ENCODE data around the gene MEGF6.

DNA sequence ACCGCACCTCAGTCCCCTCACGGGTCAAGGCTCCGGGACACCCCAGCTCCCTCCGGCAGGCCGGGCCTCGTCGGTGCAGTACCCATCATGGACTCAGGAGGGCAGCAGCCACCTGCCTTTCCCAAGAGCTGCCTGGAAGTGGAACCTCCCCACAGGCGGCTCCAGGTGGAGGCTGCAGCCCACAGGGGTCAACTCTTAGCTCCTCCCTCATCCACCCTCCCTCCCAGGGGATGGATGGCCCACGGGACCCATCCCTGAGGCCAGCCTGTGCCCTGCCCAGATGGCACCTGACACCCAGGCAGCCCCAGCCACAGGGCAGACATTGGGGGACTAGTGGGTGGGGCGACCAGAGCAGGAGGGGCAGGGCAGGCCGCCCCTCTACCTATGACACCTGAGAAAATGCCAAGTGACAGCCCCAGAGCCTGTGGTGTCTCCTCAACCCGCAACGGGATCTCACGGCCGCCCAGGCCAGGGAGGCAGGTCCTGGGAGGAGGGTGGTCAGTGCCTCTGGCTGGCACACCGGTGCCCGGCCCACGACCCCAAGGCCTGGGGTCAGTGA, 158.0 kb downstream of the MEGF6 start:
- TF ChIP-seq POLR2A (IDR thresholded peaks at IDR 0.05; ENCODE audit: low read depth, low read length) (no peak), JUN (IDR thresholded peaks at IDR 0.05; ENCODE audit: borderline replicate concordance, insufficient read depth, insufficient read length, low read depth) (no peak), POLR2AphosphoS5 (IDR thresholded peaks at IDR 0.05; ENCODE audit: insufficient read depth, low read depth, low read length) (no peak), EZH2 (IDR thresholded peaks at IDR 0.05; ENCODE audit: borderline replicate concordance, low read depth, low read length, severe bottlenecking) (no peak), MYC (IDR thresholded peaks at IDR 0.05; ENCODE audit: low read depth, low read length) (no peak), GATA2 (IDR thresholded peaks at IDR 0.05; ENCODE audit: insufficient read depth, insufficient read length, low read depth, low read length) (no peak)
- TF ChIP-seq, protein P1, sequence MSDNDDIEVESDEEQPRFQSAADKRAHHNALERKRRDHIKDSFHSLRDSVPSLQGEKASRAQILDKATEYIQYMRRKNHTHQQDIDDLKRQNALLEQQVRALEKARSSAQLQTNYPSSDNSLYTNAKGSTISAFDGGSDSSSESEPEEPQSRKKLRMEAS (IDR thresholded peaks at IDR 0.05; ENCODE audit: insufficient read depth, insufficient read length): no peak
- TF ChIP-seq, protein P2, sequence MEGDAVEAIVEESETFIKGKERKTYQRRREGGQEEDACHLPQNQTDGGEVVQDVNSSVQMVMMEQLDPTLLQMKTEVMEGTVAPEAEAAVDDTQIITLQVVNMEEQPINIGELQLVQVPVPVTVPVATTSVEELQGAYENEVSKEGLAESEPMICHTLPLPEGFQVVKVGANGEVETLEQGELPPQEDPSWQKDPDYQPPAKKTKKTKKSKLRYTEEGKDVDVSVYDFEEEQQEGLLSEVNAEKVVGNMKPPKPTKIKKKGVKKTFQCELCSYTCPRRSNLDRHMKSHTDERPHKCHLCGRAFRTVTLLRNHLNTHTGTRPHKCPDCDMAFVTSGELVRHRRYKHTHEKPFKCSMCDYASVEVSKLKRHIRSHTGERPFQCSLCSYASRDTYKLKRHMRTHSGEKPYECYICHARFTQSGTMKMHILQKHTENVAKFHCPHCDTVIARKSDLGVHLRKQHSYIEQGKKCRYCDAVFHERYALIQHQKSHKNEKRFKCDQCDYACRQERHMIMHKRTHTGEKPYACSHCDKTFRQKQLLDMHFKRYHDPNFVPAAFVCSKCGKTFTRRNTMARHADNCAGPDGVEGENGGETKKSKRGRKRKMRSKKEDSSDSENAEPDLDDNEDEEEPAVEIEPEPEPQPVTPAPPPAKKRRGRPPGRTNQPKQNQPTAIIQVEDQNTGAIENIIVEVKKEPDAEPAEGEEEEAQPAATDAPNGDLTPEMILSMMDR (IDR thresholded peaks at IDR 0.05; ENCODE audit: extremely low read depth in 1 of 2, insufficient read depth in 1 of 2, low read depth in 1 of 2, low read length in 2 of 2): peak; percentile 82 to 94

Data from endothelial cell of umbilical vein (primary cell).